Panc1 (cell line): ENCODE results near the gene CLDN5.

Source experiments
- CTCF ChIP-seq: fragments of 450-650 bp; IDR thresholded peaks from 2 replicates; pipeline ENCODE4 v1.5.1; 2017; ENCODE audit warnings: mild to moderate bottlenecking
- SIN3A ChIP-seq: IDR thresholded peaks from 2 replicates; pipeline ENCODE4 v1.6.1; 2012; ENCODE audit warnings: low read depth, mild to moderate bottlenecking, low read length, moderate library complexity, borderline replicate concordance; ENCODE audit not compliant: insufficient read depth

GRCh38 chr22:19483481-19484244, 40.5 kb downstream of the CLDN5 start:
- TF ChIP-seq CTCF (no peak), SIN3A (no peak)
